HCT116 (cell line): ENCODE measurements around the gene RGPD8.
"Not testable (repeated sequence)": the region's sequence is repeated elsewhere in the genome, so short reads cannot be mapped to it uniquely, and the experiment has no call there.

Experiments used
- CEBPB ChIP-seq: IDR thresholded peaks from 2 replicates; pipeline ENCODE4 v1.6.1; 2012; ENCODE audit warnings: low read depth
- CTCF ChIP-seq, 3 experiments: fragments of 200-600 bp in 1 of 3; sonication (generic) in 1 of 3; IDR thresholded peaks in 2 of 3; conservative IDR thresholded peaks in 1 of 3; 2 replicates each; pipeline ENCODE4 v1.5.1; 2012 to 2017; ENCODE audit warnings: low read depth in 2 of 3, low read length in 2 of 3, antibody characterized with exemption in 1 of 3, borderline replicate concordance in 1 of 3, control low read depth in 1 of 3, mild to moderate bottlenecking in 1 of 3, mixed read lengths in 1 of 3, mixed run types in 1 of 3, moderate library complexity in 1 of 3; ENCODE audit not compliant: insufficient read depth in 1 of 3
- EZH2 ChIP-seq: fragments of 200-600 bp; sonication (generic); IDR thresholded peaks from 2 replicates; pipeline ENCODE4 v1.6.1; 2017; ENCODE audit warnings: antibody characterized with exemption, mixed run types
- POLR2A ChIP-seq: IDR thresholded peaks from 2 replicates; pipeline ENCODE4 v1.7.0; 2011; ENCODE audit warnings: borderline replicate concordance; ENCODE audit not compliant: insufficient read depth, insufficient read length; ENCODE audit errors: extremely low read depth
- POLR2AphosphoS5 ChIP-seq: IDR thresholded peaks from 2 replicates; pipeline ENCODE4 v1.6.1; 2011; ENCODE audit warnings: mild to moderate bottlenecking, low read depth, low read length, moderate library complexity
- TF ChIP-seq, protein P1 (sequence below): IDR thresholded peaks from 2 replicates; pipeline ENCODE4 v1.6.1; 2012; ENCODE audit warnings: low read depth

DNA sequence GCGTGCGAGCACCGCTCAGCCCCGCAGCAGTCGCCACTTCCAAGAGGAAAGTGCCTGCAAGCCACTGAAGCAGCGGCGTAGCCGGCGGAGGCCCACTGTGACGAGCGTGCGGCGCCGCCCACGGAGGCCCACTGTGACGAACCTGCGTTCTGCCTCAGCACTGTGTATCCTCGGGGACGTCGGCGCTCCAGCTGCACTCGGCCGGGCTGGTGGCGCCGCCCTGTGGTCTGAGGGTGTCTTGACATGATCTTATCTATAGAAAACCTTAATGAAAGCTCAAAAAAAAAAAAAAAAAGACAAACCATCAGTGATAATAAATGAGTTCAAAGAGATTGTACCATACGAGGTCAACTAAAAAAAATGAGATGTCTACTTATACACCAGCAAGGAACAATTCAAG lies at the start of gene RGPD8:
- not testable (repeated sequence) for TF ChIP-seq CEBPB, POLR2A, POLR2AphosphoS5, EZH2
- TF ChIP-seq CTCF (IDR thresholded peaks at IDR 0.05 in 2 of 3, conservative IDR thresholded peaks at IDR 0.05 in 1 of 3; ENCODE audit: borderline replicate concordance in 1 of 3, insufficient read depth in 1 of 3, low read depth in 2 of 3, low read length in 2 of 3): peak; percentile 39 to 52 (median 47); a peak in 5 of 6 replicates
- TF ChIP-seq, protein P1, sequence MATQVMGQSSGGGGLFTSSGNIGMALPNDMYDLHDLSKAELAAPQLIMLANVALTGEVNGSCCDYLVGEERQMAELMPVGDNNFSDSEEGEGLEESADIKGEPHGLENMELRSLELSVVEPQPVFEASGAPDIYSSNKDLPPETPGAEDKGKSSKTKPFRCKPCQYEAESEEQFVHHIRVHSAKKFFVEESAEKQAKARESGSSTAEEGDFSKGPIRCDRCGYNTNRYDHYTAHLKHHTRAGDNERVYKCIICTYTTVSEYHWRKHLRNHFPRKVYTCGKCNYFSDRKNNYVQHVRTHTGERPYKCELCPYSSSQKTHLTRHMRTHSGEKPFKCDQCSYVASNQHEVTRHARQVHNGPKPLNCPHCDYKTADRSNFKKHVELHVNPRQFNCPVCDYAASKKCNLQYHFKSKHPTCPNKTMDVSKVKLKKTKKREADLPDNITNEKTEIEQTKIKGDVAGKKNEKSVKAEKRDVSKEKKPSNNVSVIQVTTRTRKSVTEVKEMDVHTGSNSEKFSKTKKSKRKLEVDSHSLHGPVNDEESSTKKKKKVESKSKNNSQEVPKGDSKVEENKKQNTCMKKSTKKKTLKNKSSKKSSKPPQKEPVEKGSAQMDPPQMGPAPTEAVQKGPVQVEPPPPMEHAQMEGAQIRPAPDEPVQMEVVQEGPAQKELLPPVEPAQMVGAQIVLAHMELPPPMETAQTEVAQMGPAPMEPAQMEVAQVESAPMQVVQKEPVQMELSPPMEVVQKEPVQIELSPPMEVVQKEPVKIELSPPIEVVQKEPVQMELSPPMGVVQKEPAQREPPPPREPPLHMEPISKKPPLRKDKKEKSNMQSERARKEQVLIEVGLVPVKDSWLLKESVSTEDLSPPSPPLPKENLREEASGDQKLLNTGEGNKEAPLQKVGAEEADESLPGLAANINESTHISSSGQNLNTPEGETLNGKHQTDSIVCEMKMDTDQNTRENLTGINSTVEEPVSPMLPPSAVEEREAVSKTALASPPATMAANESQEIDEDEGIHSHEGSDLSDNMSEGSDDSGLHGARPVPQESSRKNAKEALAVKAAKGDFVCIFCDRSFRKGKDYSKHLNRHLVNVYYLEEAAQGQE: not testable (repeated sequence)
